Mucosa of rectum (tissue), 2 donors: ENCODE data around the gene LPAR6.

Source experiments
- H3K27ac ChIP-seq, 2 donors: one replicate each; pipeline ENCODE4 v1.7.0; 2013; ENCODE audit warnings: inconsistent platforms in 2 of 2, low read depth in 2 of 2, low read length in 2 of 2
- H3K27me3 ChIP-seq, 2 donors: one replicate each; pipeline ENCODE4 v1.7.0; 2013; ENCODE audit warnings: low read length in 2 of 2; ENCODE audit not compliant: control insufficient read depth in 2 of 2, insufficient read depth in 2 of 2
- H3K36me3 ChIP-seq, 2 donors: one replicate each; pipeline ENCODE4 v1.7.0; 2013; ENCODE audit warnings: low read length in 2 of 2; ENCODE audit not compliant: control insufficient read depth in 2 of 2, insufficient read depth in 2 of 2
- H3K4me1 ChIP-seq, 2 donors: one replicate each; pipeline ENCODE4 v1.7.0; 2013; ENCODE audit warnings: low read length in 2 of 2, mild to moderate bottlenecking in 1 of 2; ENCODE audit not compliant: control insufficient read depth in 2 of 2, insufficient read depth in 2 of 2
- H3K4me3 ChIP-seq, 2 donors: one replicate each; pipeline ENCODE4 v1.7.0; 2013; ENCODE audit warnings: low read length in 2 of 2
- H3K9ac ChIP-seq, 2 donors: one replicate each; pipeline ENCODE4 v1.7.0; 2013; ENCODE audit warnings: low read length in 2 of 2, low read depth in 1 of 2, mild to moderate bottlenecking in 1 of 2
- H3K9me3 ChIP-seq, 2 donors: one replicate each; pipeline ENCODE4 v1.7.0; 2013; ENCODE audit warnings: low read length in 2 of 2; ENCODE audit not compliant: control insufficient read depth in 2 of 2
- donor health status: healthy.
- donor health status: Normal muscosa, but diverticular disease.

Gene LPAR6

DNA sequence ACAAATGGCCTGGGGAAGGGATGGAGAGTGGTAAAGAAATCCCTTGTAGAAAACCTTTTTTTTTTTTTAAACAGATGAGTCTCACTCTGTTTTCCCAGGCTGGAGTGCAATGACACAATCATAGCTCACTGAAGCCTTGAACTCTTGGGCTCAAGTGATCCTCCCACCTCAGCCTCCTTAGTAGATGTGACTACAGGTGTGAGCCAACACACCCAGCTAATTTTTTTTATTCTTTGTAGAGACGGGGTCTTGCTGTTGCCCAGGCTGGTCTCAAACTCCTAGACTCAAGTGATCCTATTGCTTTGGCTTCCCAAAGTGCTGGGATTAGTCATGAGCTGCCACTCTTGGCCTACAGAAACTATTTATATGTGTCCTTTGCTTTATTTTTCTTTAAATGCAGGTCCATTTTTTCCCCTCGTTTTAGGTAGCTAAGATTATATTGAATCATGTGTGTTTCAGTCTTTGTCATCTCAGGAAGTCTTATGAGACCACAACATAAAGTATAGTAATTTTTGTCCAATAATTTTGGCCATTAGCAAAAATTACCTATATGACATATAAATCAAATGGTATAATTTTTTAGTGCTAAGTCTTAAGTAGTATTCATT, 10.5 kb downstream of the LPAR6 start:
- Histone ChIP-seq H3K4me3 (no peak overlapping the region), H3K4me1 (no peaks in the 10 kb centered on the region), H3K27me3 (no peaks in the 10 kb centered on the region), H3K9me3 (no peaks in the 10 kb centered on the region), H3K9ac (no peak overlapping the region), H3K36me3 (no peaks in the 10 kb centered on the region), H3K27ac (peak overlapping the region; percentile 32 to 48)

DNA sequence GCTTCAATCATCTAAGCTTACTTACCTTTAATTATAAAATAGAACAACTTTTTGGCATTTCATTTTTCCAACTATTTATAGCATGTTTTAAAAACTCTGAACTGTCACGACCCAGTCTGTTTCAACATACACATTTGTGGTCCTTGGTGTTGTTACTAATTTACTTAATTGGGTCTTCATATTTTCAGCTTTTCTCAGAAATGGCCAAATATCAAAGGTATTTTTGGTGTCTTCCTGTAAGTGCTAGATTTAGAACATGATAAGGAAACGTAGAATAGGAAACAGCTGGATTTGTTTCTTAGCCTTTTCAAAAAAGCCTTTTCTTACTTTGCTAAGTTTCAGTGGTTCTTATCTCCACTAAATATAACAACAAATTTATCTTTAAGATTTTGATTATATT, 11.4 kb downstream of the LPAR6 start:
- peak overlapping the region in 1 of 2 donors; percentile 22 for H3K27ac ChIP-seq
- no peaks in the 10 kb centered on the region for H3K9me3 ChIP-seq
- H3K9ac ChIP-seq = no peak overlapping the region
- no peaks in the 10 kb centered on the region for H3K36me3 ChIP-seq
- no peaks in the 10 kb centered on the region for H3K27me3 ChIP-seq
- no peaks in the 10 kb centered on the region for H3K4me1 ChIP-seq
- H3K4me3 ChIP-seq = no peak overlapping the region

DNA sequence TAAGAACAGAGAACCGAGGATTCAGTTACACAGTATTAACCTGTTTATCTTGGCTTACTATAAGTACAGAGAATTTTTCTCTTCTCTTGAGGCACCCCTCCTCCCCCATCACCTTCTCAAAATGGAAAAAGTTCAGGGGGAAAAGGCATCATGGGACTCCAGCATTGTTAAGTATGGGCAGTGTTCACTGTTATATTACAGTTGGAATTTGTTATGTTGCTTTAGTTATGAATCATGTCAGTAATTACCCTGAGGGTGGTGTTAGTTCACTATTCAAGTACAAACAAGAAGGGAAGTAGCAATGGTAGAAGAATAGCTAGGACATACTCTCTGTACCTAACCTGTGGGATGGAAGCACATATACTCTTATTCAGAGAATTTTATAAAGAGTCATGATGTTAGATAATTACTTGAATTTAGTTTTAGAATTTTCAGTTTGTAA, 12.0 kb downstream of the LPAR6 start:
- Histone ChIP-seq H3K27ac (peak overlapping the region; percentile 35 to 46), H3K4me1 (no peaks in the 10 kb centered on the region), H3K36me3 (no peaks in the 10 kb centered on the region), H3K27me3 (no peaks in the 10 kb centered on the region), H3K9ac (no peak overlapping the region), H3K4me3 (no peak overlapping the region), H3K9me3 (no peaks in the 10 kb centered on the region)

DNA sequence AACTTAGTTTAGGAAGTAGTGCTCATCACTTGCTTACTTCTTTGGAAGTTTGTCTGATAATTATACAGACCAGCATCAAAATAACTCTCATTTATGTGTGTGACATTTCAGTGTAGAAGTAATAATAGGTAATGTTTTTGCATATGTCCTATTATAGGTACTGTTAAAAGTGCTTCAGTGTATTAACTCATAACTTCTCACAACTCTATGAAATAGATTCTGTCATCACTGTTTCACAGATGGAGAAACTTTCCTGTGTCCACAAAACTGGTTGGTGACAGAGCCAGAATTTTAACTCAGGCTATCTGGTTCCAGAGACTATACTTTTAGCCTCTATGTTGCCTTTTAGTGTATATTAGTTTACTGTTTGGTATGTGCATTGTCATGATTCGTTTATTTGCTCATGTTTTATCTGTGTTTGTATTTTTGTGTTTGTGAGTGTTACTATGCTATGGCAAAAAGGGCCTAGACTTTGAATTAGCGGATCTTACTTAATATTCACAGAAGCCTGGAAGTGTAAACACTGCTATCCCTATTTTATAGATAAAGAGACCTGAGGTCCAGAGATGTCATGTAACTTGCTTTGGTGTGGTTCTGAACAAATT, 12.7 kb downstream of the LPAR6 start:
- H3K9me3 ChIP-seq = no peaks in the 10 kb centered on the region
- H3K36me3 ChIP-seq = no peaks in the 10 kb centered on the region
- no peak overlapping the region for H3K9ac ChIP-seq
- H3K4me3 ChIP-seq = no peak overlapping the region
- no peak overlapping the region for H3K27ac ChIP-seq
- H3K27me3 ChIP-seq = no peaks in the 10 kb centered on the region
- no peaks in the 10 kb centered on the region for H3K4me1 ChIP-seq

DNA sequence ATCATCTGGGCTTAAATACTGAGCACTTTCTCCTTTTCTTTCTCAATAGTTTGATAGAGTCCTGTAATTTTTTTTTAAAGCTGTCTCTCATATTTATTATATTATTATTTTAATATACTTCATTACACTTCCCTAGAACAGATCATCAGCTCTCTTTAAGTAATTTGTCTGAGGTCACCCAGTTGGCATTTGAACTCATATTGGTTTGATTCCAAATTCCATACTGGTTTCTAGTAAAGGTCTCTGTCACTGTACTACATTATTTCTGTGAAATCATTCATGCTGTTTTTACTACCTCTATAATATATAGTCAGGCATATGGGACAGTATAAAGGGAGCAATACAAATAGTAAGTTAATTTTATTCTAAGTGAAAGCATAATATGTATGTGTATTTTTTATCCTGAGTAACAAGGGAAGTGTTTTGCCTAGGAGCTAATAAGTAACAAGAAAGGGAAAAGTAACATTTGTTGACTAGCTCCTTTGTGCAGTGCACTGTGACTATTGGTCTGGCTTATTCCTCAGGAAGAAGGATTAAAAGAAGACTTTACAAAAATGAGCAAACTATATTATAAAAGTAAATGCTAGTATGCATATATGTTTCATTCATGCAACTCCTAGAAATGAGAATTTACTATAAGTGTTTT, 14.3 kb downstream of the LPAR6 start:
- no peak overlapping the region for H3K4me3 ChIP-seq
- no peak overlapping the region for H3K9ac ChIP-seq
- peaks cover 0 to 3% of the 10 kb centered on the region in 2 donors for H3K36me3 ChIP-seq
- H3K27me3 ChIP-seq = no peaks in the 10 kb centered on the region
- no peaks in the 10 kb centered on the region for H3K4me1 ChIP-seq
- H3K9me3 ChIP-seq = no peaks in the 10 kb centered on the region
- H3K27ac ChIP-seq = no peak overlapping the region

DNA sequence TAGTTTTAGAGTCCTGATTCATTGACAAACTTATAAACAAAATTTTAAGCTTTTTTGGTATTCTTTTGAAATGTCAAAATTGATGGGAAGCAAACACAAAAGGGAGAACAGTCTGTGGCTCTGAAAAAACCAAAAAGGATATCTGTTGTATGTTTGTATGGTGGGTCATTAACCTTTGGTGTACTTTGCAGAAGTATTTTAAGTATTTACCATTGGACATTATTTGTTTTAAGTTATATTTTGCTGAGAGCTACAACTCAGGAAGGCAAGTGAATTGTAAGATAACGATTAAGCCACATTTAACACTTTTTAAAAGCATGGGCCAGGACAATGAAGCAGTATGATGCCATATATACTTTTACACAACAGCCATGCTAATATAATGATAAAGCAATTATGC, 15.2 kb downstream of the LPAR6 start:
- no peaks in the 10 kb centered on the region for H3K27me3 ChIP-seq
- peaks cover 0 to 3% of the 10 kb centered on the region in 2 donors for H3K36me3 ChIP-seq
- H3K9me3 ChIP-seq = no peaks in the 10 kb centered on the region
- H3K27ac ChIP-seq = no peak overlapping the region
- H3K4me3 ChIP-seq = no peak overlapping the region
- H3K4me1 ChIP-seq = no peaks in the 10 kb centered on the region
- H3K9ac ChIP-seq = no peak overlapping the region

DNA sequence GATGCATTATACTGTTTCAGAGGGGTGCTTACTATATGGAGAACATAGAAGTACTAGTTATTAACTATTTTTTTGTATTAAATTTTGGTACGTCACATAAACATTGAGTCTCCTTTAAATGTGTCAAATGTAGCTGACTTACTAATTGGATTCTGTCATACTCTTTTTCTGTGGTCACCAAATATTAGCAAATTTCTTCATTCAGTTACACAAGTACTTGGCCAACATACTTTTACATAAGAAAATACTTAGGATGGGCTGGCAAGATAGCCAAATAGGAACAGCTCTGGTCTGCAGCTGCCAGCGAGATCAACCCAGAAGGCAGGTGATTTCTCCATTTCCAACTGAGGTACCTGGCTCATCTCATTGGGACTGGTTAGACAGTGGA, 19.2 kb downstream of the LPAR6 start:
- no peaks in the 10 kb centered on the region for H3K9me3 ChIP-seq
- peaks cover 0 to 3% of the 10 kb centered on the region in 2 donors for H3K36me3 ChIP-seq
- no peak overlapping the region for H3K4me3 ChIP-seq

DNA sequence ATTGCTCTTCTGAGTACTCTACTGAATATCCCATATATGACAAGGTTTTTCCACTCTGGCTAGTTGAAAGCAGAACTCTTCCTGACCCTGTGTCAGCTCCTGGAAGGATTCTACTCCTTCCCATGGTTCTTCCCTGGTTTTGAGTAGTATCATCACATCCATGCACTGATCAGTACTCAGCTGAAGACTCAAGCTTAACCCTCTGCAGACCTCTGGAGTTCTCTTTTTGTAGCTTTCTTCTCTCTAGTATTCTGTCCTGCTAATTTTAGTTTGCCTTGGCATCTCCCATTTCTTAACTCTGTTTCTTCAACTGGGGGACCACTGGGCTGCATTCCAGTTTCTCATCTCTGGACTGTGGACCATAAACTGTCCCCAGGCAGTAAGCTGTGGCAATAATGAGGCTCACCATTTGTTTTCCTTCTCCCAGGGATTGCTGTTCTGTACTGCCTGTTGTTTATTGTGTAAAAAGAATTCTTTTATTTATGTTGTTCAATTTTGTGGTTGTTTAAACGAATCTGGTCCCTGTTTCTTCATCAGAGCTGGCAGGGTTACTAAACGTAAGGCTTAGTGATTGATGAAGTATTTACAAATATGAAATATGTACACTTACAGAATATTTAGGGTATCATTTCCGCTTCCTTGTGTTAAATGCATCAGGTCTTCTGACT, 19.7 kb downstream of the LPAR6 start:
- Histone ChIP-seq H3K27ac (no peak overlapping the region), H3K4me1 (no peaks in the 10 kb centered on the region), H3K4me3 (no peak overlapping the region), H3K9ac (no peak overlapping the region), H3K36me3 (peaks cover 0 to 3% of the 10 kb centered on the region in 2 donors), H3K27me3 (no peaks in the 10 kb centered on the region), H3K9me3 (no peaks in the 10 kb centered on the region)

More for the DNA sequence above, 19.2 kb downstream of the LPAR6 start:
- Histone ChIP-seq H3K27ac (no peak overlapping the region), H3K27me3 (no peaks in the 10 kb centered on the region), H3K9ac (no peak overlapping the region), H3K4me1 (no peaks in the 10 kb centered on the region)

DNA sequence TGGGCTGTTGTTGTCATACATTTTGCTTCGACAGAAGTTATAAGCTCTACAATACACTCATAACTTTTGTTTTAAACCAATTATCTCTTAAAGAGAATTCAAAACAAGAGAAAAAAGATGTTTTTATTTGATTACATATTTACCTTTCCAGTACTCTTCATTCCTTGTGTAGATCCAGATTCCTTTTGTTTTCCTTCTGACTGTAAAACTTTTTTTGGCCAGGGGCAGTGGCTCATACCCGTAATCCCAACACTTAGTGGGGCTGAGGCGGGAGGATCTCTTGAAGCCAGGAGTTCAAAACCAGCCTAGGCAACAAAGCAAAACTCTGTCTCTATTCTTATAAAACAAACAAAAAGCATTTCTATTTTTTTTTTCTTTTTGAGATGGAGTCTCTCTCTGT, 21.7 kb downstream of the LPAR6 start:
- Histone ChIP-seq H3K4me1 (no peaks in the 10 kb centered on the region), H3K9ac (no peak overlapping the region), H3K36me3 (peaks cover 0 to 3% of the 10 kb centered on the region in 2 donors), H3K9me3 (no peaks in the 10 kb centered on the region), H3K27ac (no peak overlapping the region), H3K27me3 (no peaks in the 10 kb centered on the region), H3K4me3 (no peak overlapping the region)

DNA sequence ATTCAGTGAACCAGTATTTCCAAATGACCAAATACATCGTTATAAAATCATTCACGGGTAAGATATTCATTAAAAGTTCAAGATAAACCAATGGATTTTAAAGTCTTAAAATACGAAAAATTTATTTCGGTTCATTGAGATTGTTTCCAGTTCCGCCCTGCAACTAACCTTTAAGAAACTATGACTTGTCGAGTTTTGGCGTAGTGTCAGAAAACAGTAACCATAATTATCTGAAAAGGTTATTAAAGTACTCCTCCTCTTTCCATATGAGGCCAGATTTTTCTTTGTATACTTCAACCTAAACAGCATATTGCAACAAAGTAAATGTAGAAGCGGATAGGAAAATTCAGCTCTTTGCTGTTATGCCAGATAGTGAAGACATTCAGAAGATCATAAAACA, 26.1 kb downstream of the LPAR6 start:
- H3K27ac ChIP-seq = no peak overlapping the region
- H3K4me1 ChIP-seq = no peaks in the 10 kb centered on the region
- H3K36me3 ChIP-seq = peaks cover 0 to under 1% of the 10 kb centered on the region in 2 donors
- no peak overlapping the region for H3K9ac ChIP-seq
- no peaks in the 10 kb centered on the region for H3K9me3 ChIP-seq
- H3K4me3 ChIP-seq = no peak overlapping the region
- H3K27me3 ChIP-seq = no peaks in the 10 kb centered on the region
